MM.1S (cell line): Measurements from ENCODE around the gene MAT1A.

Experiments
- DNase-seq: peaks from one replicate; pipeline ENCODE4 v3.0.0-alpha.2; 2015
- H2AFZ ChIP-seq: fragments of 300-600 bp; sonication (generic); 2 replicates; pipeline ENCODE4 v1.6.0; 2016; ENCODE audit warnings: antibody characterized with exemption, low read length
- H3F3A ChIP-seq: fragments of 300-600 bp; sonication (generic); 2 replicates; pipeline ENCODE4 v1.6.1; 2016; ENCODE audit warnings: mild to moderate bottlenecking, antibody characterized with exemption, low read length, moderate library complexity, mixed read lengths; ENCODE audit not compliant: insufficient read depth
- H3K27ac ChIP-seq: fragments of 300-600 bp; sonication (generic); 2 replicates; pipeline ENCODE4 v1.5.1; 2016; ENCODE audit warnings: mild to moderate bottlenecking, low read length
- H3K27me3 ChIP-seq: fragments of 300-600 bp; sonication (generic); replicated peaks from 2 replicates; pipeline ENCODE4 v1.6.0; 2016; ENCODE audit warnings: low read length; ENCODE audit not compliant: insufficient read depth
- H3K36me3 ChIP-seq: fragments of 300-600 bp; sonication (generic); replicated peaks from 2 replicates; pipeline ENCODE4 v1.6.1; 2016; ENCODE audit warnings: mild to moderate bottlenecking, low read length, mixed read lengths; ENCODE audit not compliant: insufficient read depth
- H3K4me1 ChIP-seq: fragments of 300-600 bp; sonication (generic); 2 replicates; pipeline ENCODE4 v1.6.1; 2016; ENCODE audit warnings: low read length, mixed read lengths
- H3K4me2 ChIP-seq: fragments of 300-600 bp; sonication (generic); 2 replicates; pipeline ENCODE4 v1.6.0; 2016; ENCODE audit warnings: low read depth, low read length
- H3K4me3 ChIP-seq: fragments of 300-600 bp; sonication (generic); 2 replicates; pipeline ENCODE4 v1.5.1; 2016; ENCODE audit warnings: low read length, mixed read lengths
- H3K79me2 ChIP-seq: fragments of 300-600 bp; sonication (generic); 2 replicates; pipeline ENCODE4 v1.6.1; 2016; ENCODE audit warnings: mixed run types, low read length, mixed read lengths
- H3K9ac ChIP-seq: fragments of 300-600 bp; sonication (generic); 2 replicates; pipeline ENCODE4 v1.6.1; 2016; ENCODE audit warnings: low read length, mixed read lengths
- H3K9me2 ChIP-seq: fragments of 300-600 bp; sonication (generic); replicated peaks from 2 replicates; pipeline ENCODE4 v1.6.1; 2016; ENCODE audit warnings: mild to moderate bottlenecking, low read length, mixed read lengths; ENCODE audit not compliant: insufficient read depth
- H3K9me3 ChIP-seq: fragments of 300-600 bp; sonication (generic); replicated peaks from 2 replicates; pipeline ENCODE4 v1.6.1; 2016; ENCODE audit warnings: mild to moderate bottlenecking, low read length, mixed read lengths; ENCODE audit not compliant: insufficient read depth
- H4K20me1 ChIP-seq: fragments of 300-600 bp; sonication (generic); 2 replicates; pipeline ENCODE4 v1.6.1; 2016; ENCODE audit warnings: mild to moderate bottlenecking, low read length, moderate library complexity, mixed read lengths; ENCODE audit not compliant: insufficient read depth
- CTCF ChIP-seq: fragments of 300-600 bp; sonication (generic); IDR thresholded peaks from 2 replicates; pipeline ENCODE4 v1.5.1; 2016; ENCODE audit warnings: antibody characterized with exemption, low read length, mixed read lengths
- EZH2 ChIP-seq: fragments of 300-600 bp; sonication (generic); optimal IDR thresholded peaks from 2 replicates; pipeline ENCODE3; 2017; ENCODE audit warnings: low read depth, mild to moderate bottlenecking, antibody characterized with exemption, low read length, mixed read lengths
- EZH2phosphoT487 ChIP-seq: fragments of 300-600 bp; sonication (generic); IDR thresholded peaks from 2 replicates; pipeline ENCODE4 v1.6.1; 2018; ENCODE audit warnings: antibody characterized with exemption, low read length

MAT1A gene

GRCh38 chr10:80268938-80269588 is 20.4 kb downstream of the MAT1A start:
- Histone ChIP-seq H3K9me3 (no peaks in the 10 kb centered on the region), H3F3A (no peaks in the 10 kb centered on the region), H3K27me3 (no peaks in the 10 kb centered on the region; the same call in 1 of the 2 replicates), H3K4me2 (no peak overlapping the region), H3K9ac (no peak overlapping the region), H3K36me3 (no peaks in the 10 kb centered on the region), H3K79me2 (no peaks in the 10 kb centered on the region), H3K4me1 (no peaks in the 10 kb centered on the region), H2AFZ (no peak overlapping the region), H3K4me3 (no peak overlapping the region), H3K9me2 (no peaks in the 10 kb centered on the region), H4K20me1 (no peaks in the 10 kb centered on the region), H3K27ac (no peak overlapping the region)
- DNase-seq: no peak
- TF ChIP-seq CTCF (no peak), EZH2phosphoT487 (no peak), EZH2 (no peak)

GRCh38 chr10:80268266-80268665 is 21.2 kb downstream of the MAT1A start:
- no peaks in the 10 kb centered on the region; the same call in 1 of the 2 replicates for H3K27me3 ChIP-seq
- no peaks in the 10 kb centered on the region for H3K9me2 ChIP-seq
- no peak overlapping the region for H3K4me2 ChIP-seq
- no peaks in the 10 kb centered on the region for H3K79me2 ChIP-seq
- H2AFZ ChIP-seq: no peak overlapping the region
- no peak for TF ChIP-seq EZH2
- TF ChIP-seq CTCF: no peak
- TF ChIP-seq EZH2phosphoT487: no peak
- no peak for DNase-seq
- H3K4me1 ChIP-seq: no peaks in the 10 kb centered on the region
- H3K36me3 ChIP-seq: no peaks in the 10 kb centered on the region
- no peaks in the 10 kb centered on the region for H4K20me1 ChIP-seq
- no peak overlapping the region for H3K9ac ChIP-seq
- H3K4me3 ChIP-seq: no peak overlapping the region
- H3F3A ChIP-seq: no peaks in the 10 kb centered on the region
- no peak overlapping the region for H3K27ac ChIP-seq
- no peaks in the 10 kb centered on the region for H3K9me3 ChIP-seq

GRCh38 chr10:80266513-80266863 is 23.0 kb downstream of the MAT1A start:
- H3K9ac ChIP-seq: no peak overlapping the region
- no peak for DNase-seq
- no peak overlapping the region for H3K4me3 ChIP-seq
- H3F3A ChIP-seq: no peaks in the 10 kb centered on the region
- H3K9me2 ChIP-seq: no peaks in the 10 kb centered on the region
- no peak overlapping the region for H3K27ac ChIP-seq
- TF ChIP-seq EZH2phosphoT487 (no peak), EZH2 (no peak), CTCF (no peak)
- no peaks in the 10 kb centered on the region for H3K79me2 ChIP-seq
- no peak overlapping the region for H3K4me2 ChIP-seq
- H3K36me3 ChIP-seq: no peaks in the 10 kb centered on the region
- H3K4me1 ChIP-seq: no peaks in the 10 kb centered on the region
- no peak overlapping the region for H2AFZ ChIP-seq
- no peaks in the 10 kb centered on the region for H3K9me3 ChIP-seq
- no peaks in the 10 kb centered on the region; the same call in 1 of the 2 replicates for H3K27me3 ChIP-seq
- no peaks in the 10 kb centered on the region for H4K20me1 ChIP-seq
